Spleen (tissue), 11 donors: ENCODE results near the gene ARID1A. TPM values are rescaled to one million over a fixed set of nuclear protein-coding genes. Genes with fewer than 3 reads are reported as not detected.
"Not testable (repeated sequence)": the region's sequence is repeated elsewhere in the genome, so short reads cannot be mapped to it uniquely, and the experiment has no call there.

ENCODE experiments used
- DNase-seq: peaks from one replicate; pipeline ENCODE4 v3.0.0-alpha.2; 2020
- H3K27ac ChIP-seq, 8 donors: fragments of 200-600 bp; sonication (generic) in 7 of 8; 1 replicate in 4 of 8; 2 replicates in 4 of 8; pipeline versions ENCODE4 v1.5.0 to v1.8.0; 2016 to 2021; ENCODE audit warnings: inconsistent platforms in 4 of 8, mild to moderate bottlenecking in 4 of 8, moderate library complexity in 1 of 8
- H3K27me3 ChIP-seq, 7 donors: fragments of 200-600 bp; sonication (generic) in 6 of 7; replicated peaks in 1 of 7; 1 replicate in 4 of 7; 2 replicates in 3 of 7; pipeline versions ENCODE4 v1.5.0 to v1.8.0; 2016 to 2021; ENCODE audit warnings: inconsistent platforms in 3 of 7, mild to moderate bottlenecking in 1 of 7
- H3K36me3 ChIP-seq, 6 donors: fragments of 200-600 bp; sonication (generic) in 5 of 6; 1 replicate in 4 of 6; 2 replicates in 2 of 6; pipeline versions ENCODE4 v1.5.0 to v1.8.0; 2016 to 2021; ENCODE audit warnings: inconsistent platforms in 2 of 6
- H3K4me1 ChIP-seq, 6 donors: fragments of 200-600 bp; sonication (generic) in 5 of 6; 1 replicate in 3 of 6; 2 replicates in 3 of 6; pipeline versions ENCODE4 v1.5.0 to v1.8.0; 2016 to 2021; ENCODE audit warnings: inconsistent platforms in 3 of 6
- H3K4me3 ChIP-seq, 8 donors: fragments of 200-600 bp; sonication (generic) in 7 of 8; 1 replicate in 4 of 8; 2 replicates in 4 of 8; pipeline versions ENCODE4 v1.5.0 to v1.8.0; 2016 to 2021; ENCODE audit warnings: inconsistent platforms in 4 of 8, mild to moderate bottlenecking in 4 of 8, moderate library complexity in 2 of 8
- H3K9me3 ChIP-seq, 8 donors: fragments of 200-600 bp; sonication (generic) in 7 of 8; 1 replicate in 4 of 8; 2 replicates in 4 of 8; pipeline versions ENCODE4 v1.5.0 to v1.8.0; 2016 to 2021; ENCODE audit warnings: inconsistent platforms in 4 of 8
- CTCF ChIP-seq, 11 experiments: fragments of 200-600 bp in 7 of 11; fragments of 450-650 bp in 4 of 11; sonication (generic) in 4 of 11; IDR thresholded peaks in 8 of 11; conservative IDR thresholded peaks in 3 of 11; 1 replicate in 7 of 11; 2 replicates in 4 of 11; pipeline versions ENCODE4 v1.4.0 to v1.8.0; 2016 to 2021; ENCODE audit warnings: antibody characterized with exemption in 11 of 11, inconsistent platforms in 4 of 11, mild to moderate bottlenecking in 1 of 11
- POLR2A ChIP-seq, 3 donors: fragments of 450-650 bp; IDR thresholded peaks; one replicate each; pipeline ENCODE4 v1.5.1; 2017; ENCODE audit warnings: antibody characterized with exemption in 3 of 3, mild to moderate bottlenecking in 1 of 3
- POLR2AphosphoS5 ChIP-seq, 3 donors: sonication (generic); formaldehyde crosslinking; IDR thresholded peaks; one replicate each; pipeline ENCODE4 v1.5.1; 2017; ENCODE audit warnings: antibody characterized with exemption in 3 of 3
- WGBS, 5 donors: extraction: QIAGEN DNeasy Blood & Tissue Kit in 3 of 5; methylation state at CpG; one replicate each; pipeline versions ENCODE4 v1.1.5 to v1.1.7; 2013 to 2018; 5-methylcytosine and 5-hydroxymethylcytosine counted together
- intact Hi-C: fragments of 100-400 bp; cut with DNase I; formaldehyde crosslinking; loops from one replicate; pipeline ENCODE4 v1.15.0; 2023; ENCODE audit warnings: low total_unique reads
- polyA plus RNA-seq, 3 donors: library from polyadenylated mRNA; stranded (reverse); fragments of 200-250 nt; gene quantifications; one replicate each; pipeline ENCODE4 v1.2.1, GENCODE V29; 2013
- total RNA-seq, 7 donors: library from RNA; depleted of rRNA in 3 of 7; stranded (reverse); fragments of >200 nt in 3 of 7; fragmentation: NEBNext Ultra II Directional in 4 of 7; extraction: Animal tissue kit (Norgen Biotek cat#: 25700) in 4 of 7; gene quantifications; one replicate each; pipeline versions ENCODE4 v1.1.0 to v1.2.1, GENCODE V29; 2016 to 2021
- donor health status: healthy with polysubstance abuse.
- donor health status: DM: no; HTN: no; CAD: no; lungs with moderate emphysema.
- donor health status: DM: no; HTN: no; CAD: no.
- donor health status: Bipolar disorder and iron deficiency.
- donor health status: healthy.
- donor health status: DM: no; HTN: no; CAD: no.
- donor health status: DM: yes; HTN: yes; CAD: no.

ARID1A gene
- total and polyA plus RNA-seq, 10 donors: 9.8 to 121 (median 91.8) TPM

- intact Hi-C loops: no loop called here
- no peaks in the 10 kb centered on the region for H3K9me3 ChIP-seq
- H3K4me3 ChIP-seq: peak overlapping the region in 3 of 8 donors; percentile 2 to 51 (median 4)
- TF ChIP-seq POLR2A (IDR thresholded peaks at IDR 0.05) (no peak), CTCF (IDR thresholded peaks at IDR 0.05 in 8 of 11, conservative IDR thresholded peaks at IDR 0.05 in 3 of 11) (no peak), POLR2AphosphoS5 (IDR thresholded peaks at IDR 0.05) (no peak)
- 22 to 49% (median 30%) methylated on average over 2 of the region's 2 CpGs for WGBS, 5 donors
- no peak for DNase-seq
- H3K27ac ChIP-seq: peak overlapping the region in 6 of 8 donors; percentile 27 to 81 (median 78)
- H3K27me3 ChIP-seq: no peaks in the 10 kb centered on the region
- H3K4me1 ChIP-seq: peaks cover 70 to 100% (median 99%) of the 10 kb centered on the region in 6 donors
- H3K36me3 ChIP-seq: peaks cover 0 to 25% (median under 1%) of the 10 kb centered on the region in 6 donors
Observed at GRCh38 chr1:26724118-26724517, 28.3 kb downstream of the ARID1A start.

- Histone ChIP-seq H3K4me3 (no peak overlapping the region), H3K9me3 (no peaks in the 10 kb centered on the region), H3K36me3 (peaks cover 0 to 26% (median 7%) of the 10 kb centered on the region in 6 donors), H3K4me1 (peaks cover 70 to 100% (median 95%) of the 10 kb centered on the region in 6 donors), H3K27me3 (no peaks in the 10 kb centered on the region), H3K27ac (peak overlapping the region in 5 of 8 donors; percentile 27 to 81 (median 79))
- TF ChIP-seq CTCF (IDR thresholded peaks at IDR 0.05 in 8 of 11, conservative IDR thresholded peaks at IDR 0.05 in 3 of 11) (no peak), POLR2A (IDR thresholded peaks at IDR 0.05) (no peak), POLR2AphosphoS5 (IDR thresholded peaks at IDR 0.05) (no peak)
- WGBS, 5 donors: 32 to 49% (median 36%) methylated on average over 1 of the region's 1 CpG
- intact Hi-C loops: no loop called here
- DNase-seq: no peak
Observed at GRCh38 chr1:26724926-26725325, 29.1 kb downstream of the ARID1A start.

- H3K9me3 ChIP-seq, H3K27me3 ChIP-seq, H3K4me3 ChIP-seq, intact Hi-C loops, DNase-seq: not testable (repeated sequence)
- peak overlapping the region in 1 of 8 donors; percentile 52 for H3K27ac ChIP-seq
- peaks cover 70 to 99% (median 86%) of the 10 kb centered on the region in 6 donors for H3K4me1 ChIP-seq
- H3K36me3 ChIP-seq: peaks cover 0 to 26% (median 14%) of the 10 kb centered on the region in 6 donors
- 89 to 95% (median 93%) methylated on average over 14 of the region's 14 CpGs for WGBS, 5 donors
Observed at GRCh38 chr1:26725904-26726303, 30.1 kb downstream of the ARID1A start.

GRCh38 chr1:26726784-26727183 lies 31.0 kb downstream of the ARID1A start:
- intact Hi-C loops: no loop called here
- no peak overlapping the region for H3K4me3 ChIP-seq
- no peaks in the 10 kb centered on the region for H3K27me3 ChIP-seq
- WGBS, 5 donors: 89 to 100% (median 97%) methylated on average over 1 of the region's 1 CpG
- H3K36me3 ChIP-seq: peaks cover 0 to 30% (median 23%) of the 10 kb centered on the region in 6 donors
- TF ChIP-seq POLR2A (IDR thresholded peaks at IDR 0.05): no peak
- no peak for TF ChIP-seq POLR2AphosphoS5 (IDR thresholded peaks at IDR 0.05)
- TF ChIP-seq CTCF (IDR thresholded peaks at IDR 0.05 in 8 of 11, conservative IDR thresholded peaks at IDR 0.05 in 3 of 11): no peak
- no peak for DNase-seq
- no peaks in the 10 kb centered on the region for H3K9me3 ChIP-seq
- peak overlapping the region in 3 of 8 donors; percentile 18 to 52 (median 20) for H3K27ac ChIP-seq
- peaks cover 63 to 99% (median 77%) of the 10 kb centered on the region in 6 donors for H3K4me1 ChIP-seq
